ENCODE results near the gene GPR55. TPM values are rescaled to one million over a fixed set of nuclear protein-coding genes. Genes with fewer than 3 reads are reported as not detected.

Gene GPR55
- total RNA-seq, 1 experiment from 2014 or later = not detected

DNA sequence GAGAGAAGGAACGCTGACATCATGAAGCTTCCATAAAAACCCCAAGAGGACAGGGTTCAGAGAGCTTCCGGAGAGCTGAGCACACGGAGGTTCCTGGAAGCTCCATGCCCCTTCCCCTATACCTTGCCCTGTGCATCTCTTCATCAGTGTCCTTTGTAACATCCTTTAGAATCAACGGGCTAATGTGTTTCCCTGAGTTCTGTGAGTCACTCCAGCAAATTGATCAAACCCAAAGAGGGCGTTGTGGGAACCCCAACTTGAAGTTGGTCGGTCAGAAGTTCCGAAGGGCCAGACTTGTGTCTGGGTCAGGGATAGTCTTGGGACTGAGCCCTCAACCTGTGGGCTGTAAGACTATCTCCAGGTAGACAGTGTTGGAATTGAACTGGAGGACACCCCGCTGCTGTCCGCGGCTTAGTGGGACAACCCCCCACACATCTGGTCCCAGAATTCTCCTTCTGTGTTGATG is 25.9 kb upstream of the GPR55 start:
- Mint-ChIP-seq H3K4me3 (no peak overlapping the region; a peak in 1 of 5 replicates), H3K9me3 (peaks cover 0 to 2% of the 10 kb centered on the region in 2 experiments; a peak in 1 of 5 replicates), H3K27me3 (ENCODE audit: low read depth) (peaks cover 5% of the 10 kb centered on the region), H3K36me3 (ENCODE audit: insufficient read depth in 1 of 3, low read depth in 3 of 3) (no peaks in the 10 kb centered on the region), H3K4me1 (peaks cover 8% of the 10 kb centered on the region in 2 experiments), H3K27ac (0 out of 7 replicates have a peak overlapping the region, but pooled peaks of 1 of the 3 experiments have one; percentile 23)
- no peak overlapping the region for H3K14ac ChIP-seq (ENCODE audit: insufficient read depth, low read length)
- H4K20me1 ChIP-seq (ENCODE audit: control insufficient read depth, insufficient read depth, insufficient read length) = no peaks in the 10 kb centered on the region
- no peak overlapping the region for H3K4ac ChIP-seq (ENCODE audit: low read depth, low read length)
- H3K9me3 ChIP-seq (ENCODE audit: control insufficient read depth, low read depth, low read length) = no peaks in the 10 kb centered on the region
- H2BK5ac ChIP-seq (ENCODE audit: insufficient read length, low read length) = no peak overlapping the region
- H2BK12ac ChIP-seq (ENCODE audit: insufficient read length, low read depth, low read length) = no peak overlapping the region
- no peaks in the 10 kb centered on the region for H3K27me3 ChIP-seq (ENCODE audit: insufficient read depth, low read length)
- no peak overlapping the region for H4K5ac ChIP-seq (ENCODE audit: insufficient read length, low read depth, low read length)
- no peak overlapping the region for H2BK20ac ChIP-seq (ENCODE audit: low read depth, low read length, poor library complexity, severe bottlenecking)
- H2BK15ac ChIP-seq (ENCODE audit: low read depth, low read length) = 0 out of 2 replicates have a peak overlapping the region, but pooled peaks have one; percentile 32
- no peak overlapping the region for H4K91ac ChIP-seq (ENCODE audit: insufficient read length, low read depth, low read length)
- H3K23ac ChIP-seq (ENCODE audit: insufficient read length, low read depth, low read length) = no peak overlapping the region
- H3K79me2 ChIP-seq (ENCODE audit: insufficient read depth, low read length) = no peaks in the 10 kb centered on the region
- no peak overlapping the region for H3K9ac ChIP-seq (ENCODE audit: extremely low read depth, insufficient read length, low read length)
- H2AFZ ChIP-seq (ENCODE audit: low read length) = no peak overlapping the region
- TF ChIP-seq, protein P1, sequence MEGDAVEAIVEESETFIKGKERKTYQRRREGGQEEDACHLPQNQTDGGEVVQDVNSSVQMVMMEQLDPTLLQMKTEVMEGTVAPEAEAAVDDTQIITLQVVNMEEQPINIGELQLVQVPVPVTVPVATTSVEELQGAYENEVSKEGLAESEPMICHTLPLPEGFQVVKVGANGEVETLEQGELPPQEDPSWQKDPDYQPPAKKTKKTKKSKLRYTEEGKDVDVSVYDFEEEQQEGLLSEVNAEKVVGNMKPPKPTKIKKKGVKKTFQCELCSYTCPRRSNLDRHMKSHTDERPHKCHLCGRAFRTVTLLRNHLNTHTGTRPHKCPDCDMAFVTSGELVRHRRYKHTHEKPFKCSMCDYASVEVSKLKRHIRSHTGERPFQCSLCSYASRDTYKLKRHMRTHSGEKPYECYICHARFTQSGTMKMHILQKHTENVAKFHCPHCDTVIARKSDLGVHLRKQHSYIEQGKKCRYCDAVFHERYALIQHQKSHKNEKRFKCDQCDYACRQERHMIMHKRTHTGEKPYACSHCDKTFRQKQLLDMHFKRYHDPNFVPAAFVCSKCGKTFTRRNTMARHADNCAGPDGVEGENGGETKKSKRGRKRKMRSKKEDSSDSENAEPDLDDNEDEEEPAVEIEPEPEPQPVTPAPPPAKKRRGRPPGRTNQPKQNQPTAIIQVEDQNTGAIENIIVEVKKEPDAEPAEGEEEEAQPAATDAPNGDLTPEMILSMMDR (conservative IDR thresholded peaks at IDR 0.05) = no peak
- DNase-seq = no peak
- H2AK5ac ChIP-seq (ENCODE audit: insufficient read length, low read length) = no peak overlapping the region
- no CpG with 5 or more reads among the region's 10 CpGs for WGBS (ENCODE audit: extremely low coverage, insufficient read length, low lambda C conversion rate)
- H3T11ph ChIP-seq (ENCODE audit: low read length) = no peak overlapping the region
- no peak overlapping the region for H4K8ac ChIP-seq (replicated peaks; ENCODE audit: insufficient read length, low read depth, low read length)
- H3K56ac ChIP-seq (ENCODE audit: insufficient read length, low read depth, low read length) = no peak overlapping the region
- no peaks in the 10 kb centered on the region for H3K79me1 ChIP-seq (ENCODE audit: insufficient read depth, low read depth, low read length, poor library complexity, severe bottlenecking)
- H2BK120ac ChIP-seq (ENCODE audit: low read depth, low read length, poor library complexity, severe bottlenecking) = no peak overlapping the region
- H3K4me2 ChIP-seq (ENCODE audit: insufficient read depth, insufficient read length, low read length) = no peak overlapping the region
- no peak overlapping the region for H3K27ac ChIP-seq (ENCODE audit: insufficient read length, low read depth, low read length)
- H3K23me2 ChIP-seq (ENCODE audit: insufficient read length, low read depth, low read length, poor library complexity, severe bottlenecking) = no peaks in the 10 kb centered on the region
- H3K18ac ChIP-seq (ENCODE audit: insufficient read length, low read depth, low read length) = no peak overlapping the region
- no peaks in the 10 kb centered on the region for H3K4me1 ChIP-seq (ENCODE audit: insufficient read depth, low read length)
